K562 (cell line): ENCODE measurements around the gene MAD2L1. TPM values are rescaled to one million over a fixed set of nuclear protein-coding genes. Genes with fewer than 3 reads are reported as not detected.

Experiments used
- ATAC-seq: fragments of 200-7000 bp; cut with Tn5 transposase; 3 replicates; pipeline ENCODE4 v1.9.1; 2020; ENCODE audit warnings: moderate library complexity
- BruUV-seq: library from RNA; stranded (reverse); fragments of 400-500 nt; replicated peaks from 2 replicates; lab custom pipeline; 2021; lab: Mats Ljungman, UMichigan
- CTCF ChIA-PET: fragments of 300-600 bp; formaldehyde crosslinking; extraction: SDS; loops from one replicate; lab custom pipeline; 2021; ENCODE audit warnings: low intra/inter-chr PET ratio; lab: Yijun Ruan, JAX
- POLR2A ChIA-PET: fragments of 300-600, 350-650 bp; sonication (Branson Sonifier 250); formaldehyde crosslinking; extraction: SDS; loops from one replicate; lab custom pipeline; 2021; ENCODE audit warnings: antibody characterized with exemption, inconsistent platforms; lab: Yijun Ruan, JAX
- DNase-seq, 4 experiments: peaks; one replicate each; pipeline versions ENCODE4 v3.0.0 to v3.0.0-alpha.2; 2011 to 2018; ENCODE audit warnings: low spot score in 3 of 4, mixed read lengths in 3 of 4; ENCODE audit errors: extremely low read depth in 1 of 4
- FAIRE-seq: peaks from 2 replicates; lab custom pipeline; 2011; peaks lifted over from hg19 to GRCh38; lab: Jason Lieb, UNC
- H2AFZ ChIP-seq: 2 replicates; pipeline ENCODE4 v1.6.0; 2011; ENCODE audit warnings: low read depth, low read length, control low read depth, inconsistent platforms
- H3K27ac ChIP-seq: fragments of 200-600 bp; 3 replicates; pipeline ENCODE4 v1.8.0; 2011; ENCODE audit warnings: low read depth, mild to moderate bottlenecking, control low read depth, inconsistent platforms, low read length, moderate library complexity, mixed read lengths; ENCODE audit errors: extremely low read depth
- H3K27me3 ChIP-seq, 2 experiments: fragments of 300-600 bp in 1 of 2; 2 replicates in 1 of 2; 3 replicates in 1 of 2; pipeline versions ENCODE4 v1.6.0 to v1.8.0; 2011; ENCODE audit warnings: inconsistent platforms in 2 of 2, low read length in 2 of 2, mild to moderate bottlenecking in 1 of 2, mixed read lengths in 1 of 2, moderate library complexity in 1 of 2; ENCODE audit not compliant: control insufficient read depth in 2 of 2, insufficient read depth in 2 of 2
- H3K36me3 ChIP-seq: fragments of 300-600 bp; 3 replicates; pipeline ENCODE4 v1.8.0; 2011; ENCODE audit warnings: mild to moderate bottlenecking, low read length, inconsistent platforms; ENCODE audit not compliant: control insufficient read depth, insufficient read depth
- H3K4me1 ChIP-seq, 2 experiments: fragments of 200-600 bp in 1 of 2; replicated peaks in 1 of 2; 2 replicates in 1 of 2; 3 replicates in 1 of 2; pipeline versions ENCODE4 v1.5.1 to v1.8.0; 2011; ENCODE audit warnings: inconsistent platforms in 2 of 2, low read length in 2 of 2, mild to moderate bottlenecking in 1 of 2, mixed read lengths in 1 of 2, moderate library complexity in 1 of 2; ENCODE audit not compliant: control insufficient read depth in 2 of 2, insufficient read depth in 2 of 2
- H3K4me2 ChIP-seq: 2 replicates; pipeline ENCODE4 v1.6.1; 2011; ENCODE audit warnings: low read length, control low read depth, inconsistent platforms, mixed read lengths; ENCODE audit not compliant: insufficient read depth
- H3K4me3 ChIP-seq: fragments of 200-600 bp; sonication (generic), shearing (Covaris generic); 2 replicates; pipeline ENCODE4 v1.5.1; 2016; ENCODE audit warnings: control low read depth, inconsistent platforms
- H3K79me2 ChIP-seq: fragments of 200-600 bp; 3 replicates; pipeline ENCODE4 v1.8.0; 2011; ENCODE audit warnings: low read length, inconsistent platforms; ENCODE audit not compliant: control insufficient read depth, insufficient read depth
- H3K9ac ChIP-seq, 2 experiments: 2 replicates each; pipeline versions ENCODE4 v1.6.0 to v1.6.1; 2011; ENCODE audit warnings: low read depth in 2 of 2, low read length in 2 of 2, control low read depth in 1 of 2, inconsistent platforms in 1 of 2, mild to moderate bottlenecking in 1 of 2, mixed read lengths in 1 of 2; ENCODE audit not compliant: insufficient read depth in 1 of 2
- H3K9me1 ChIP-seq: one replicate; pipeline ENCODE4 v1.6.0; 2011; ENCODE audit warnings: inconsistent platforms, mild to moderate bottlenecking, low read length, moderate library complexity; ENCODE audit not compliant: control insufficient read depth, insufficient read depth
- H3K9me3 ChIP-seq: replicated peaks from 2 replicates; pipeline ENCODE4 v1.5.1; 2011; ENCODE audit warnings: low read depth, low read length, inconsistent platforms; ENCODE audit not compliant: control insufficient read depth, insufficient read depth
- H4K20me1 ChIP-seq: replicated peaks from 2 replicates; pipeline ENCODE4 v1.6.1; 2011; ENCODE audit warnings: low read length, inconsistent platforms, mixed read lengths; ENCODE audit not compliant: control insufficient read depth, insufficient read depth
- BRD4 ChIP-seq: fragments of 200-600 bp; sonication (generic); IDR thresholded peaks from 2 replicates; pipeline ENCODE4 v1.6.1; 2017; ENCODE audit warnings: inconsistent platforms
- DLX4 ChIP-seq: fragments of 250-450 bp; sonication (Bioruptor Pico); IDR thresholded peaks from 2 replicates; pipeline ENCODE4 v1.6.1; 2021; ENCODE audit warnings: mild to moderate bottlenecking
- ETV5 ChIP-seq: sonication (generic); formaldehyde crosslinking; IDR thresholded peaks from 2 replicates; pipeline ENCODE4 v1.4.0; 2020; ENCODE audit warnings: low read depth, mild to moderate bottlenecking, missing genetic modification reagents
- L3MBTL2 ChIP-seq: fragments of 450-650 bp; IDR thresholded peaks from 2 replicates; pipeline ENCODE4 v1.6.1; 2016; ENCODE audit warnings: mild to moderate bottlenecking, moderate library complexity
- RB1 ChIP-seq: fragments of 450-650 bp; IDR thresholded peaks from 2 replicates; pipeline ENCODE4 v1.6.1; 2017; ENCODE audit warnings: low read depth, mild to moderate bottlenecking
- RNF219 ChIP-seq: fragments of 250-450 bp; sonication (Bioruptor Pico); IDR thresholded peaks from 2 replicates; pipeline ENCODE4 v1.5.0; 2022; ENCODE audit warnings: mild to moderate bottlenecking
- RUNX1 ChIP-seq: sonication (generic); IDR thresholded peaks from 2 replicates; pipeline ENCODE4 v1.6.1; 2016; ENCODE audit warnings: antibody characterized with exemption, low read depth
- SIX5 ChIP-seq, 2 experiments: IDR thresholded peaks; 2 replicates each; pipeline ENCODE4 v1.6.1; 2011; ENCODE audit warnings: low read length in 2 of 2, borderline replicate concordance in 1 of 2, low read depth in 1 of 2, mild to moderate bottlenecking in 1 of 2, moderate library complexity in 1 of 2; ENCODE audit not compliant: insufficient read depth in 1 of 2
- SMARCA4 ChIP-seq: fragments of 450-650 bp; IDR thresholded peaks from 2 replicates; pipeline ENCODE4 v1.6.1; 2016
- SMARCE1 ChIP-seq: fragments of 450-650 bp; IDR thresholded peaks from 2 replicates; pipeline ENCODE4 v1.7.1; 2016; ENCODE audit warnings: mild to moderate bottlenecking
- USF1 ChIP-seq: sonication (generic); formaldehyde crosslinking; IDR thresholded peaks from 2 replicates; pipeline ENCODE4 v1.9.0; 2022; ENCODE audit warnings: mild to moderate bottlenecking, missing genetic modification reagents
- ZBTB12 ChIP-seq: fragments of 250-450 bp; sonication (Bioruptor Pico); IDR thresholded peaks from 2 replicates; pipeline ENCODE4 v1.4.0; 2020
- ZNF780A ChIP-seq: fragments of 250-450 bp; sonication (Bioruptor Pico); IDR thresholded peaks from 2 replicates; pipeline ENCODE4 v1.5.0; 2021; ENCODE audit warnings: mild to moderate bottlenecking
- WGBS: fragments of 100-300 bp; shearing (Covaris generic); methylation state at CpG from one replicate; pipeline ENCODE4 v1.1.6; 2016; ENCODE audit warnings: low coverage, mixed read lengths; ENCODE audit not compliant: insufficient coverage; ENCODE audit errors: missing lambda C conversion rate; 5-methylcytosine and 5-hydroxymethylcytosine counted together
- in situ Hi-C: fragments of 300-500 bp; cut with MboI; formaldehyde crosslinking; loops from 4 replicates; pipeline ENCODE4 v1.15.0; 2018; ENCODE audit warnings: inconsistent platforms, mixed read lengths
- intact Hi-C: fragments of 100-400 bp; cut with micrococcal nuclease; formaldehyde crosslinking; loops from 2 replicates; pipeline ENCODE4 v1.14.2; 2022
- polyA plus RNA-seq, 8 experiments: library from polyadenylated mRNA; depleted of rRNA in 4 of 8; stranded (reverse) in 5 of 8; unstranded in 3 of 8; fragments of >200 nt; fragmentation: Nextera tagmentation in 2 of 8; fragmentation: Illumina TruSeq in 1 of 8; extraction: Ambion mirVana in 2 of 8; extraction: Trizol in 1 of 8; gene quantifications; 2 replicates each; pipeline versions ENCODE4 v1.2.1 to v1.2.3, GENCODE V29; 2011 to 2014; ENCODE audit warnings: inconsistent platforms in 1 of 8, missing spikeins in 1 of 8
- total RNA-seq, 7 experiments: library from RNA; depleted of rRNA in 6 of 7; stranded (reverse); fragments of >200 nt in 6 of 7; fragmentation: Illumina TruSeq in 2 of 7; extraction: Trizol in 2 of 7; gene quantifications; 2 replicates each; pipeline versions ENCODE4 v1.2.1 to v1.2.3, GENCODE V29; 2011 to 2021; ENCODE audit warnings: low replicate concordance in 1 of 7

MAD2L1 gene
- total and polyA plus RNA-seq, 9 of the 15 experiments (the other 6 are each of a cell fraction or from before 2014, with no cell fraction given): 75.0 to 494 (median 129) TPM

GRCh38 chr4:120043828-120044227 is 22.8 kb downstream of the MAD2L1 start:
- Histone ChIP-seq H3K9ac (no peak overlapping the region), H3K9me3 (no peaks in the 10 kb centered on the region), H3K79me2 (no peaks in the 10 kb centered on the region), H3K36me3 (no peaks in the 10 kb centered on the region), H3K9me1 (no peaks in the 10 kb centered on the region), H3K27ac (no peak overlapping the region), H3K4me2 (0 out of 2 replicates have a peak overlapping the region, but pooled peaks have one; percentile 2), H3K4me3 (no peak overlapping the region), H4K20me1 (no peaks in the 10 kb centered on the region), H3K27me3 (no peaks in the 10 kb centered on the region), H3K4me1 (no peaks in the 10 kb centered on the region), H2AFZ (0 out of 2 replicates have a peak overlapping the region, but pooled peaks have one; percentile 25)
- no peak for TF ChIP-seq SMARCE1
- TF ChIP-seq L3MBTL2: peak; percentile 29; the same call in 1 of the 2 replicates
- FAIRE-seq (no peak), ATAC-seq (peak; percentile 69), DNase-seq (no peak)
- POLR2A ChIA-PET: no interaction called here
- intact Hi-C loops (no loop called here), in situ Hi-C loops (no loop called here)
- 0% methylated on average over 4 of the region's 4 CpGs for WGBS
- no TSS peak for BruUV-seq
- CTCF ChIA-PET: no interaction called here

- in situ Hi-C loops: no loop called here
- Histone ChIP-seq H3K4me3 (no peak overlapping the region), H3K27ac (no peak overlapping the region), H3K4me1 (no peaks in the 10 kb centered on the region), H3K27me3 (no peaks in the 10 kb centered on the region), H3K79me2 (no peaks in the 10 kb centered on the region), H3K9ac (no peak overlapping the region), H3K9me1 (no peaks in the 10 kb centered on the region), H3K9me3 (no peaks in the 10 kb centered on the region), H3K36me3 (no peaks in the 10 kb centered on the region), H3K4me2 (no peak overlapping the region), H2AFZ (no peak overlapping the region), H4K20me1 (no peaks in the 10 kb centered on the region)
- intact Hi-C loops: no loop called here
- no peak for ATAC-seq
- no TSS peak for BruUV-seq
- DNase-seq: no peak
- ChIA-PET POLR2A (no interaction called here), CTCF (no interaction called here)
- FAIRE-seq: no peak
- WGBS: 4% methylated on average over 2 of the region's 2 CpGs
- TF ChIP-seq DLX4: no peak
- TF ChIP-seq USF1 (CRISPR knock-in tag): no peak
- TF ChIP-seq SIX5 (IDR thresholded peaks at IDR 0.05; ENCODE audit: borderline replicate concordance in 1 of 2, insufficient read depth in 1 of 2, low read depth in 1 of 2, low read length in 2 of 2): no peak
- no peak for TF ChIP-seq ZBTB12 (CRISPR knock-in tag)
- TF ChIP-seq ETV5 (CRISPR knock-in tag): no peak
- no peak for TF ChIP-seq RUNX1
- no peak for TF ChIP-seq ZNF780A (CRISPR knock-in tag)
- no peak for TF ChIP-seq RB1
- TF ChIP-seq RNF219: no peak
- TF ChIP-seq SMARCA4: no peak
- TF ChIP-seq BRD4: no peak
Measured at GRCh38 chr4:120037411-120037810, 29.2 kb downstream of the MAD2L1 start.
